HEK293T (cell line): ENCODE measurements around the gene TNS3.

Experiments used
- BHLHE40 ChIP-seq: fragments of 450-650 bp; IDR thresholded peaks from 2 replicates; pipeline ENCODE4 v1.6.1; 2016; ENCODE audit warnings: mild to moderate bottlenecking, moderate library complexity, borderline replicate concordance
- FOXA1 ChIP-seq: fragments of 450-650 bp; IDR thresholded peaks from 2 replicates; pipeline ENCODE4 v1.6.1; 2016; ENCODE audit warnings: mild to moderate bottlenecking
- FOXK2 ChIP-seq: fragments of 450-650 bp; IDR thresholded peaks from 2 replicates; pipeline ENCODE4 v1.6.1; 2016; ENCODE audit warnings: mild to moderate bottlenecking
- FOXM1 ChIP-seq: fragments of 450-650 bp; IDR thresholded peaks from 2 replicates; pipeline ENCODE4 v1.6.1; 2017; ENCODE audit warnings: mild to moderate bottlenecking, borderline replicate concordance
- HDGF ChIP-seq: fragments of 450-650 bp; IDR thresholded peaks from 2 replicates; pipeline ENCODE4 v1.6.1; 2017; ENCODE audit warnings: antibody characterized with exemption, borderline replicate concordance
- SP1 ChIP-seq: fragments of 450-650 bp; IDR thresholded peaks from 2 replicates; pipeline ENCODE4 v1.6.1; 2017
- ZNF384 ChIP-seq: fragments of 450-650 bp; IDR thresholded peaks from 2 replicates; pipeline ENCODE4 v1.6.1; 2016
- TF ChIP-seq, protein P1 (sequence below): fragments of 450-650 bp; IDR thresholded peaks from 2 replicates; pipeline ENCODE4 v1.6.1; 2016

DNA sequence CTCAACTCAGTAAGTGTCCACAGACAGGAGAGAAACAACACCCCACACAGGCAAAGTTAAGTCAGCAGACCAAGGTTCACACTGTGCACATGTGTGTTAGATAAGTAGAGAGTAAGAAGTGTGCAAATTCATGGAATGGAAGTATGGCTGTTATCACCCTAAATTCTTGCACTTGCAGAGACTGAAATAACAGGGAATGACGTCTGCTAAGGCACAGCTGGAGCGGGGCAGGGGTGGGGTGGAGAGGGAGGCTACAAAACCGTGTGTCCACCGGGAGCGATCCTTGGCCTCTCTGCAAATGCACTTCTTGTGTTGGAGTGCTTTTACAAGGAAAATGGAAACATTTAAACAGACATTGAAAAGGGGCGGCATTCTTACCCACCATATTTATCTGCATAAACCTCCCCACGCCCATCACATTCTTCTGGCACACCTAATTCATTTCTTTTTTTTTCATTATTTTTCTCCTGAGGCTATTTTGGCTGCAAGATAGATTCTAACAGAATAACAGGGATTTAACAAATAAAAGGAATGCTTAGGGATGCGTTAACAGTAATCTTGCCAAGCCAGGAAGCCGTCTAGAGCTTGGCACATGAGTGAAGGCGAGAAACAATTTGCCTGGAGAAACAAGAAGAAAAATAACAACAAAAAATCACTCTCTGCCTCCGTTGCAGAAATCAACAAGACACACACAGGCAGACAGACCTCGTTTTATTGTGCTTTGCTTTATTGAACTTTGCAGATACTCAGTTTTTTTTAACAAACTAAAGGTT lies 30.1 kb downstream of the TNS3 start:
- TF ChIP-seq BHLHE40 = no peak
- no peak for TF ChIP-seq FOXM1
- TF ChIP-seq SP1 = no peak
- no peak for TF ChIP-seq FOXA1
- TF ChIP-seq ZNF384 = no peak
- TF ChIP-seq, protein P1, sequence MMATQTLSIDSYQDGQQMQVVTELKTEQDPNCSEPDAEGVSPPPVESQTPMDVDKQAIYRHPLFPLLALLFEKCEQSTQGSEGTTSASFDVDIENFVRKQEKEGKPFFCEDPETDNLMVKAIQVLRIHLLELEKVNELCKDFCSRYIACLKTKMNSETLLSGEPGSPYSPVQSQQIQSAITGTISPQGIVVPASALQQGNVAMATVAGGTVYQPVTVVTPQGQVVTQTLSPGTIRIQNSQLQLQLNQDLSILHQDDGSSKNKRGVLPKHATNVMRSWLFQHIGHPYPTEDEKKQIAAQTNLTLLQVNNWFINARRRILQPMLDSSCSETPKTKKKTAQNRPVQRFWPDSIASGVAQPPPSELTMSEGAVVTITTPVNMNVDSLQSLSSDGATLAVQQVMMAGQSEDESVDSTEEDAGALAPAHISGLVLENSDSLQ = no peak
- no peak for TF ChIP-seq FOXK2
- TF ChIP-seq HDGF = no peak
